GM21447 (cell line): Measurements from ENCODE around the gene TH.

ENCODE experiments used
- ATAC-seq: cut with Tn5 transposase; IDR thresholded peaks from one replicate; pipeline ENCODE4 v1.9.1; 2021; ENCODE audit not compliant: unreplicated experiment

Gene TH

DNA sequence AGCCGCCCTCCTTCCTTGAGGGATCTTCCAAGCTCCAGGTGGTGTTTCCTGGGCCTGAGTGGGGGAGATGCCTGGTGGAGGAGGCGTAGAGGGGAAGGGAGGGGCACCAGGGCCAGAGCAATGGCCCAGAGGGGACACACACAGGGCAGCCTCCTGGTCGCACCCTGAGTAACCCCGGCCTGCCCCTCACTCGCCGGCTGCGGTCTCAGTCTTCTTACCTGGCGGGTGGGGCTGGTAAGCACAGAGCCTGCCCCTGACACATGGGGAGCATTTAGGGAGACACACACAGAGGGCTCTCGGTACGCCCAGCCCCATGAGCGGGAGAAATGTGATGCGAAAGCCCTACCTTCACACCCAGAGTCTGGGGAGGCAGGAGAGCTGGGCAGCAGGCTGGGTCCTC is 56.3 kb downstream of the TH start:
- ATAC-seq = no peak

DNA sequence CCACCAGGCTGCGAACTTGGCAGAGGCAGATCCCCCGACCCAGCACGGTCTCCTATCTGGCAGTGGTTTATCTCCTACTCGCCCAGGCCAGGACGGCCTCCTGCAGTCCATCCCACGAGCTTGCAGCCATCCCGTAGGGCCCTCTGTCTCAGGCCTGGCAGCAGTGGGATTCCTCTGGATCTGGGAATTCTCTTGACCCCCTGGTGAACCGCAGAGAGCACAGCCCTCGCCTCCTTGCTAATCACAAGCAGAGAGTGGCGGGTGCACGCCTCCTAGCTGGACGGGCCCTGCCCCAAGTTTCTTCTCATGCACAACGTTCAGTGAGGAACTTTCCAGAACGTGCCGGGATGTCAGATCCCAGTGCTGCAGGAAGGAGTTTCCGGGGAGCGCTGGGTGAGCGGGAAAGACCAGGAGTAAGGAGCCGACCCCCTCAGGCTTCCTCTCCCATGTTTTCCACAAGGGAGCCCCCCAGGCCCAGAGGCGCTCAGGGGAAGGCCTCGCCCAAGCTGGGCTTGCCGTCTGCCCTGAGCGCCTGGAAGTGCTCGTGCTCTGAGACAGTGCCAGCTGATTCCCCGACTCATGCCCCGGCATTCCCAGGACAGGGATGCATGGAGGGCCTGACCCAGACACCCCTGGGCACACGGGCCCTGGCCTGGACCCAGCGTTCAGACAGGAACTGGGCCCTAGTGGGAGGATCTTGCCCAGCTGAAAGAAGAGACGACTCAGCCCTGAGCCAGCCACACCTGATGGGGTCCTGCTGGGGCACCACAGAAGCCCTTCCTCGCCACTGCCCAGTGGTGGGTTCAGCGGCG is 57.0 kb downstream of the TH start:
- no peak for ATAC-seq
